ENCODE measurements around the gene ZDHHC5.
"Not testable (repeated sequence)": the region's sequence is repeated elsewhere in the genome, so short reads cannot be mapped to it uniquely, and the experiment has no call there.

Gene ZDHHC5

DNA sequence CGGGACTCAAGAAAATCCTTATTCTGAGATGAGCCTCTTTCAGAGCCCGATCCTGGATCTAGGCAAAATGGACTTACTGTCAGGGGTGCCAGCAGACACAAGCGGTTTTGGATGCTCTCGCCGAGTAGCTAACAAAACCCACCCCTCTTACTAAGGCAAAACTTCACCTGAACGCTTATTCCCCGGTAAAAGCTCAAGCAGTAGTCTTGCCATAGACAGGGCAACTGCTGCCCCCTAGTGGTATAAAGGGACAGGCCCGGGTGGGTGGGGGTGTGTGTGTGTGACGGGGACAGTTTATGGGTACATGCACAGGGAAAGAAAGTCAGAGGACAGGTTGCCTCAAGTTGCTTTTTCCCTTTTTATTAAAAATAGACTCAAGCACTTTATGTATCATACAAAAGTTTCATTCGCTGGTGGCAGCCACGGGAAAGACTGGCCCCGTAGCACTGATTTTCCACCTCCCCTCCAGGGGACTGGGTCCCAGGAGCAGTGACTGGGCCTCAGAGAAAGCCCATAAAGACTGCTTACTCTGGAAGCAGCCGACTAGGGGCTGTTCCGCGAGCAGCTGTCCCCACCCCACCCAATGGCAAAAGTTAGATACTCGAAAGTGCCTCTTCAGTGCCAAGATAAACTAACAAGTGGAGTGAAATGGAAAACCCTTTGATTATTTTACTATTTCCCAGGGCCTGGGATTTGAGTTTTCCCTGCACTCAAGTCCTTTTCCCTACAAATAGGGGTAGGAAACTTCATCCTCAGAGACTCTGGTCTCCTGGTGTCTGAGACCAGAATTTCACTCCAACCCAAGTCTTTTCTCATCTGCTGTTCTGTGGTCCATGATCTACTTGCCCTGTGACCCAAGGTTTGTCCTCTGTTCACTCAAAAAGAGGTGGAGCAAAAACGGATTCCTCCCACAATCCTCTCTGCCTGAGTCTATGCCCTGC lies 22.9 kb upstream of the ZDHHC5 start:
- peak; percentile 87 to 88 for DNase-seq

DNA sequence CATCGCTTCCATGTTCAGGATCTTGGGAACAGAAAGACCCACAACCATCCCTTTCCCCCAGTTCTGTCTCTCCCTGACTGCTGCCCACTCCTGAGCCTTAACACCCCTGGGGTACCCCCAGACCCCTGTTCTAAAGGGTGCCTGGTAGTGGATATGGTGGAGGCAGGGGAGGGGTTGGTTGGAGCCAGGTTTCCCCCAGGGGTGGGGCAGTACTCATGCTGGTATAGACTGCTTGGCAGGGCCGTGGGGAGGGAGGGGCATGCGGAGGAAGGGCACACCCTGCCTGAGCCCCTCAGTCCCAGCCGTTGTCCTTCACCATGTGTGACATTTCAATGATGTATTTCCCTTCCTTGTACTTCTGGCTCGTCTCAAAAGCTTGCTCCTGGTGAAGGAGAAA lies 22.2 kb upstream of the ZDHHC5 start:
- no peak for DNase-seq

DNA sequence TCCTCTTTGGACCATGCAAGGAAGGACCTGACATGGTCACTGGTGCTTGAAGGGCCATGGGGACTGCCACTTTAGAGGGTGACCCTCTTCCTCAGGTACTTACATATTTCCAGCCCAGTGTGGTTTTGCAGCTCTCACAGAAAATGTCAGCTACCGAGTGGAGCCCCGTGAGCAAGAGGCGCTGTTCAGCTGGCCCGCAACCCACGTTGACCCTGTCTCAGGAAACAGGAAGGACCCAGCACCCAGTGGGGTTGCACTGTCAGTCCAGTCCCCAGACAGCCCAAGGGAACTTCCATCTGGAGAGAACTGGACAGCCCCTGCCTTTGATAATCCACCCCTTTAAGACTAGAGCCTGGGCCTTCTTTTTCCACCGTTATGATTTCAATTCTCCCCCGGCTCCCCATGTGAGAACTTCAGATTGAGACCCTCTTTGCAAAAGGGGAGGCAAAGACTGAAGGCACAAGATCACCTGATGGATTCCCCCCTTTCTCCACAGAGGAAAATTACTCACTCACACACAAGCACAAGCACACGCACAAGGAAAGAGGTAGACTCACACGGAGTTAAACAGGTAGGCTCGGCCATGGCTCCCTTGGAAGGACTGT lies 21.6 kb upstream of the ZDHHC5 start:
- no peak for DNase-seq

DNA sequence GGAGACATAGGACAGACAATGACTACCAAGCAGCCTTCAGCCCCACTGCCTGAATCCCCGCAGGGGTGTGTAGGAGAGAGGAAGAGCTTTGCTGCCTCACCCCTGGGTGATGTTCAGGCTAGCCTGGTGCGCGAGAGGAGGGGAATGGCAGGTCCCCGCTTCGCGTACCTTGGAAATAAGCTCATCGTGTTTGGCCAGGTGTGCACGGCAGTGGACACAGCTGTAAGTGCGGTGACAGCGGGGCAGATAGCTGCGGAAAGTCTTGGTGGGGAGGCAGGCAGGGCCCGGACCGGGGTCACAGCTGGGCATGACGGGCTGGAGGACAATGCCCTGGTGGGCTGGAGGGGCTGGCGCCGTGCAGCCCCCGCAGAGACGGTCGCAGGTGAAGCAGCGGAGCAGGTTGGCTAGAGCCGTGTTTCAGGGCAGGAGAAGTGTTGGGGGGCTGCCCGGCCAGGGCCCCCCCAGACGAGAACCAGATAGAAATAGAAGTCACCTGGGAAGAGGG lies 21.1 kb upstream of the ZDHHC5 start:
- no peak for DNase-seq

DNA sequence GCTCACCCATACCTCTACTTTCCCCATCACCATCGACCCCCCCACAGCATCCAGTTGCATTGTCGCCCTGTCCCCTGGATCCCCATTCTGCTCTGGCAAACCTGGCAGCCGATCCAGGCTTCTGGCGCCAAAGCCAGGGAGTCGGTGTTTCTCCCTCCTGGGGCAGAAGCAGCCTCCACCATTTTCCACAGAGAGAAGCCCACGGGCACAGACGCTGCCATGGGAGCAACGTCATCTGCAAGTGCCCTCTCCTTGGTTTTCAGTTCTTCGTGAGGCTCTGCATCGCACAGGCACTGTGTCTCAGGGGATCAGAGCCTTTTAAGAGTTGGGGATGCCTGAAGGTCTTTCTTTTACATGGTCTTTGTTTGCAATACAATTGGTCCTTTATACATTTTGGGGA lies 20.5 kb upstream of the ZDHHC5 start:
- no peak for DNase-seq

DNA sequence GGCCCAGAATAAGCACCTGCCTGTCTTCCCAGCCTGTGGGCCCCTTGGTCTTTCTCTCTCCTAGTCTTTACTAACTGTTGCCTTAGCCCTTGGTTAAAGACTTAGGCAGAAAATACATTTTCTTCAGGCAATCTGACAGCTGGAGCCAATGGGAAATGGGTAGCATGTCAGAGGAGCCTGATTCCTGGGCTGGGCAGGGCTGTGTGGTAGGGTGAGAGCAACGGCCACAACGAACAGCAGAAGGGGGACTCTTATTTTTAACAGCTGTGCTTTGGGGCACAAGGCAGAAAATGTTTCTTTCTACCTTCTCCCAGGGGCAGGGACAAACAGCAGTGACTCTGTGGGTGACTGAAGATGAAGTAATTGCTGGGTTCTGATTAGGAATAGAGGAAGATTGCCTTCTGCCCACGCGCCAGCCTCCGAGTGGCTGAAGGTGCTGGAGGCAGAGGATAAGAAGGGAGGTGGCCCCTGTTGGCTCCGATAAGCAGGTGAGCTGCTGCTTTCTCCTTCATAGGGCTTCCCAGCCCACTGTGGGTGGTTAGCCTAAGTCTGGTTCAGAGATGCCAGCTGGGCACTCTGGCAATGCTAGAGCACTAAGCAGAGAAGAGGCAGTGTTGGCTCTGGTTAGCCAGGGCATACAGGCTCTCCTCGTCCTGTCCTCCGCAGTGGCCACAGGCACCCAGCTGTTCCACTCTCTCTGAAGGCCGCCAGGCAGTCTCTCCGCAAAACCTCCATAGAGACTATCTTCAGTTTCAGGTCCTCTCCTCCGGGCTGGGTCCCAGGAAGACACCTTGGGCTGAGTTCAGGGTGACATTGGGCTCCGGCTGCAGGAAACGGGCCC lies 19.7 kb upstream of the ZDHHC5 start:
- DNase-seq, result no peak

DNA sequence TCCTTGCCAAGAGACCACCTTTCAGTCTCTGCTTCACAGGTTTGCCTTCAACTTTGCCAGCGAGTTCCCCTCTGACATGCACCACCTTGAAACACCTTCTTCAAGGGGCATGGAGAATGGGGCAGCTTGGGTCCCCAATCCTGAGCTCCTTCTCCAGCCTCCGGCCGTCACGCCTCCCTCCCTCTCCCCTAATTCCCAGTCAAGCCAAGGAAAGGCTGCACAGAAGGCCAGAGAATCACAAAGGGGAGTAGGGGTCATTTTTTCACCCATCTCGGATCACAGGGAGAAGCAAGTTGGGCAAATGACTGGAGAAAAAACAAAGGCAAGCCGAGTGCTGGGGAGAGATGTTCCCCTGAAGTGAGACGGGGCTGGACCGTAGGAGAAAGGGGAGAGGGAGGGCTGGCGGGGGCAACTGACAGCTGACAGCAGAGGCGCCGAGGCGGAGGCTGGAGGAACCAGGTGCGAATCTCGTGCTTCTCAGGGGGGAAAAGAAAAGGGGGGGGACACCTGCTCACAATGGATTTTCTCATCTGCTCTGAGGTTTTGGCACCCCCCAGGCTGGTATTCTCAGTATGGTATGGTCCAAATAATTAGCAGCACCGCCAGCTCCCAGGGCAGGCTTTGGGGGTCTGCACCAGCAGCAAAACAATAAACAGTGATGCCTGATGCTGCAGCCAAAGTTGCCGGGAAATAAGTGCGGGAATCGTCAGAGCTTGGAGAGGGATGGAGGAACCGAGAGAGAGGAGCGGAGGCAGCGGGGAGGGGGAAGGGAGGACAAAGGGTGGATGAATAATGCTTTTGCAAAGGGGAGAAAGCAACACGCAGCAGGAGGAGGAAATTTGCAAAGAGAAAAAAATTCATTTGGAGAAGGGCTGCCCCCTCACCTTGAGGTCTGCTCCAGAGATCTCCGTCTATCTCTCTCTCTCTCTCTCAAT lies 18.8 kb upstream of the ZDHHC5 start:
- DNase-seq, result no peak

DNA sequence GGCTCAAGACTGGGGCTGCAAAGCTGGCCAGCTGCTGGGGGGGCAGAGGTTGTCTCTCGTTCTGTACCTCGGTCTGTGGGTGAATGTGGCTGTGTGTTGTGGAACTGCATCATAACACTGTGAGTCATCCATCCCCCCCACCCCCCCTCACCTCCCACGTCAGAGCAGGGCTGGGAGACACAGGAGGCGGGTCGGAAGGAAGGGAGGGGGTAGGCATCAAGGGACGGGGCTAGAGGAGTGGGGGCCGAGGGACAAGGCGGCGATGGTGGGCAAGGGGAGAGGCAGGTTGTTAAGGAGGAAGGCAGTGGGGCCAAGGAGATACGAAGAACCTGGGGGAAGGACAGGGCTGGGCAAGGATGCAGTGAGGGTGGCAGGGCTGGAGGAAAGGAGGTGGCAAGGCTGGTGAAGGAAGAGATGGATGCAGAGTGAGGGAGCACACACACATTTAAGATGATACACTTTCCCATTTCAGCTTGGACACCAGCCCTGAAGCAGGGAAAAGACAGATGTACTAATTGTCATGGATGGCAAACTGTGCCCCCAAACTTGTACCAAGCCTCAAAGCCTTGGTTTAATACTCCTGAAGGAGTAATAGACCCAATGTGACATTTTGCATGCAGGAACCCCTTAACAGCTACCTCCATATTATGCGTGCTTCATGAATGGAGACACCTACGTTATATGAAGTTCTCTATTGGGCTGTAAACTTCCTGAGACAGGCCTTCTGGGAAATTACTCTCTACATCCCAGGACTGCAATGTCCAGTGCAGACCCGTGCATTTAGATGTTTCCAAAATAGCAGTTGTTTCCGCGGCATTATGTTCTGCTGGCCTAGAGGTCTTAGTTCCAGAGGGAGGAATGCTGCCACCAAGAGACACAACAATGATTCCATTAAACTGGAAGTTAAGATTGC lies 17.8 kb upstream of the ZDHHC5 start, which contains the start of gene YPEL4:
Gene YPEL4 (minus strand): TSS at position 87 of the 913 bp plus-strand sequence. CDS start 2,805 bp downstream, outside the sequence.
- DNase-seq, result peak; percentile 54 to 63

DNA sequence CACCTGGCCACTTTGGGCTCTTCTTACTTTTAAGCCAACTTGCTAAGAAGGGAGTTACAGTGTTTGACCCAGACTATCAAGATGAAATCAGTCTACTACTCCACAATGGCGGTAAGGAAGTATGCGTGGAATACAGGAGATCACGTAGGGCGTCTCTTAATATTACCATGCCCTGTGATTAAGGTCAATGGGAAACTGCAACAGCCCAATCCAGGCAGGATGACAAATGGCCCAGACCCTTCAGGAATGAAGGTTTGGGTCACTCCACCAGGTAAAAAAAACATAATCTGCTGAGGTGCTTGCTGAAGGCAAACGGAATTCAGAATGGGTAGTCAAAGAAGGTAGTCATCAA lies 17.2 kb upstream of the ZDHHC5 start:
- no peak for DNase-seq

DNA sequence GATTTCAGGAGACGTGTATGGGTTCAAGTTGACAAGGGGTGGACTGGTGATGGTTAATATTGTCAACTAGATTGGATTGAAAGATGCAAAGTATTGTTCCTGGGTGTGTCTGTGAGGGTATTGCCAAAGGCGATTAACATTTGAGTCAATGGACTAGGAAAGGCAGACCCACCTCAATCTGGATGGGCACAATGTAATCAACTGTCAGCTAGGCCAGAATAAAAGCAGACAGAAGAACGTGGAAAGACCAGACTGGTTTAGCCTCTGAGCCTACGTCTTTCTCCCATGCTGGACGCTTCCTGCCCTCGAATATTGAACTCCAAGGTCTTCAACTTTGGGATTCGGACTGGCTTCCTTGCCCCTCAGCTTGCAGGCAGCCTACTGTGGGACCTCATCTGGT lies 16.5 kb upstream of the ZDHHC5 start:
- no peak for DNase-seq

DNA sequence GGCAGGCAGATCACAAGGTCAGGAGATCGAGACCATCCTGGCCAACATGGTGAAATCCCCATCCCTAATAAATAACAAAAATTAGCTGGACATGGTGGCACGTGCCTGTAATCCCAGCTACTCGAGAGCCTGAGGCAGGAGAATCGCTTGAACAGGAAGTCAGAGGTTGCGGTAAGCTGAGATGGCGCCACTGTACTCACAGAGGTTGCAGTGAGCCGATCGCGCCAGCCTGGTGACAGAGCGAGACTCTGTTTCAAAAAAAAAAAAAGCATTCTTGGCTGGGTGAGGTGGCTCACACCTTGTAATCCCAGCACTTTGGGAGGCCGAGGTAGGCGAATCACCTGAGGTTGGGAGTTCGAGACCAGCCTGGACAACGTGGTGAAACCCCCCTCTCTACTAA lies 15.7 kb upstream of the ZDHHC5 start:
- DNase-seq, result not testable (repeated sequence)

DNA sequence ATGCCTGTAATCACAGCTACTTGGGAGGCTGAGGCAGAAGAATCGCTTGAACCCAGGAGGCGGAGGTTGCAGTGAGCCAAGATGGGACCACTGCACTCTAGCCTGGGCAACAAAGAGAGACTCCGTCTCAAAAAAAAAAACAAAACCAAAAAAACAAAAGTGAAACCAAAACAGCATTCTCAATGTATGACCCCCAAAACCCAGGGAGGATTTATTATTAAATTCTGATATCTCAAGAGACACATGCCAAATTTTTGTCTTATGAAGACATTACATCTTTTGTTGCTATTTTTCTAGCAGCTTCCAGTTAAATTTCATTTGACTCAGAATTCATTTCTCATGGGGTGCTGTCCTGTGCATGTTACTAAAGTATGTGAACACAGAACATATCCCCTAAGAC lies 15.3 kb upstream of the ZDHHC5 start:
- DNase-seq, result no peak

DNA sequence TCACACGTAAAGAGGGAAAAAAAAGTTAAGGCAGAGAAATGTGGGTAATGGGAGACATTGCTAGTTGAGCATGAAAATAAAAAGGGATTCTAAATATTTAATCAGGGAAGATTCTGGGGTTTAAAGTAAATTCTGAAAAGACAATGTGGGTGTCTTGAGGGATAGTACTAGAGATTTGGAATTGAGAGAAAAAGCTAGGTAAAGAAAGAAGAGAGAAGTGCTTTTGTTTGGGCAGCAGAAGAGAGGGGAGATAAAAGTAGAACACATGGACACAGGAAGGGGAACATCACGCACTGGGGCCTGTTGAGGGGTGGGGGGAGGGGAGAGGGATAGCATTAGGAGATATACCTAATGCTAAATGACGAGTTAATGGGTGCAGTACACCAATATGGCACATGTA lies 14.8 kb upstream of the ZDHHC5 start:
- no peak for DNase-seq

DNA sequence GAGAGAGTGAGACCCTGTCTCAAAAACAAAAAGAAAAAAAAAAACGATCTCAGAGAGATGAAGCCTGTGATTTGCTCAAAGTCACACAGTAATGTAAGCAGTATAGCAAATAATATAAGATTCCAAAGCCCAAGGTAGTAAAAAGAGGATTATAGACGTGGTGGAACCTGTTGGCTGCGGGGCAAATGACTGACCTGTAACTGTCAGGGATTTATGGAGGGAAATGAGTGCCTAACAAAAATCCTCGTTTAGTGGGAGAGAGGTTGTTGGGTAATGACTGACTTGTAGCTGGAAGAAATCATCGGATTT lies 11.1 kb upstream of the ZDHHC5 start:
- DNase-seq, result no peak

DNA sequence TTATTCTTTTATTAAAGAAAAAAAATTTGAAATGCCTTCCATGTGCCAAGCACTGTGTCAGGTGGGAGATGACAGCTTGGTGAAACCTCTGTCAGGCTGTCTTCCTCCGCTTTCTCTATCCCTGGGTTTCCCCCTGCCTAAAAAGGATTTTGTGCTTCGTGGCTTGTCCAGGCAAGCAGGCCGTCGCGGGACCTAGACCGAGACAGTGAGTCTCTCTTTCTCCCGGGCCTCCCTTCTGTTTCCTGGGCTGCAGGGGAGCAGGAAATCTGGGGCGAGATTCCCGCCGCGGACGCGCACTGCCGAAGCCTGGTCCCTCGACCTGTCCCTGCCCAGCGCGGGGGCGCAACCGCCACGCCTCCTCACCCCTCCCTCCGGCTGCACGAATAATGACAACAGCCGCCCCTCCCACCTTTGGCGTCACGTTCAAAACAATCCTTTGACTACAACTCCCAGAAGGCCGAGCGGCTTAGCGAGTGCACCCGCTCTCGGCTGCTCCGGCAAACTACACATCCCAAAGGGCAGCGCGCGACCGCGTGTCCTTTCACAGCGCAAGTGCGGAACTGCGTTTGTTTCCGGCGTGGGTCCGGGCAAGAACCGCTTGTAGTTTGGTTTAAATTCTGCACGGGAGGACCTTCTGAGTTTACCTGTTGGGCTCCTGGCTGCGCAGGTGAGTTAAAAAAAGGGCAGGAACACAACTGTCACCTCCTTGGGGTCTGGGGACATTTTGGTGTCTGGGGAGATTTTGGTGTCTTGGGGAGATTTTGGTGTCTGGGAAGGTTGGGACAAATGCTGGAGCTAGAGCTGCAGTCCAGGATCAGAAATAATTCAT lies 10.5 kb upstream of the ZDHHC5 start, which contains the start of gene CLP1:
Gene CLP1 (plus strand): TSS at position 569 of the 829 bp plus-strand sequence. CDS start 1,715 bp downstream, outside the sequence.
- peak; percentile 99 for DNase-seq

DNA sequence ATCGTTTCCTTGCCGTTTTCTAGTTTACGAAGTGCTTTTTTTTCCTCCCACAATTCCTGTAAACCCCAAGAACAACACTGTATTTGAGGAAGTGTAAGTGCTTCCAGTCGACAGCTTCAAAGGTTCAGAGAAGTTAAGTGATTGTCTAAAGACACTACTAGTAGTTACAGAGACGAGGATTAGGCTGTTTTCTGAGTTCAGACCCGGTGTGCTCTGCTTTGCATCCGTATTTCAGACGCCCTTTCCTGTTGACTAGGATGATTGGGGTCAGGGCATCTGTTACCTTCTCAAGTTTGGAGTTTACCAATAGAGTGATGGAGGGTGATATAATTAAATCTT lies 9.9 kb upstream of the ZDHHC5 start:
- DNase-seq, result no peak

DNA sequence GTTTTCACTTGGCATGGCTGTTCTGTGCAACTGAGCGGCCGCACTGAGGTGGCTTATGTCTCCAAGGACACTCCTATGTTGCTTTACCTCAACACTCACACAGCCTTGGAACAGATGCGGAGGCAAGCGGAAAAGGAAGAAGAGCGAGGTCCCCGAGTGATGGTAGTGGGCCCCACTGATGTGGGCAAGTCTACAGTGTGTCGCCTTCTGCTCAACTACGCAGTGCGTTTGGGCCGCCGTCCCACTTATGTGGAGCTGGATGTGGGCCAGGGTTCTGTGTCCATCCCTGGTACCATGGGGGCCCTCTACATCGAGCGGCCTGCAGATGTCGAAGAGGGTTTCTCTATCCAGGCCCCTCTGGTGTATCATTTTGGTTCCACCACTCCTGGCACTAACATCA lies 8.2 kb upstream of the ZDHHC5 start:
- no peak for DNase-seq

DNA sequence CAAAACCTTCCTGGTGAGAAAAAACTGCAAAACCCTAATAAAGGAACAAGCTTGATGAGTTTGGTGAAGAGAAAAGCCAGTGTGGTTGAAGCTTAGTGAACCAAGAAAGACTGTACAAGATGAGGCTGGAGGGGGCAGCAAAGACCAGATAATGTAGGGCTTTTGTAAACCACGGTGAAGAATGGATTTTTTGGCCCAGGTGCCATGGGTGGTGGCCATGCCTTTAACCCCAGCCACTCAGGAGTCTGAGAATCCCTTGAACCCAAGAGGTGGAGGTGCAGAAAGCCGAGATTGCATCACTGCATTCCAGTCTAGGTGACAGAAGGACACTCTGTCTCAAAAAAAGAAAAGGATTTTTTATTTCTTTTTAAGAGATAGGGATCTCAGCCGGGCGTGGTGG lies 5.0 kb upstream of the ZDHHC5 start:
- DNase-seq, result no peak

DNA sequence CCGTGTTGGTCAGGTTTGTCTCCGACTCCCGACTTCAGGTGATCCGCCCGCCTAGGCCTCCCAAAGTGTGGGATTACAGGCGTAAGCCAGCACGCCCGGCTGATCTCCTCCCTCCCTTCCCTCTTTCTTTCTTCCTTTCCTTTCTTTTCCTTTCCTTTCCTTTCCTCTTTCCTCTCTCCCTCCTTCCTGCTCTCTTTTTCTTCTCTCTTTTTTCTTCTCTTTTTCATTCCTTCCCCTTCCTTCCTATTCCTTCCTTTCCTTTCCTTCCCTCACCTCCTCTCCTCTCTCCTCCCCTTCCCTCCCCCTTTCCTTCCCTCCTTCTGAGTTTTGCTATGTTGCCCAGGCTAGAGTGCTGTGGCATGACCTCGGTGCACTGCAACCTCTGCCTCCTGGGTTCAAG lies 3.9 kb upstream of the ZDHHC5 start:
- no peak for DNase-seq

DNA sequence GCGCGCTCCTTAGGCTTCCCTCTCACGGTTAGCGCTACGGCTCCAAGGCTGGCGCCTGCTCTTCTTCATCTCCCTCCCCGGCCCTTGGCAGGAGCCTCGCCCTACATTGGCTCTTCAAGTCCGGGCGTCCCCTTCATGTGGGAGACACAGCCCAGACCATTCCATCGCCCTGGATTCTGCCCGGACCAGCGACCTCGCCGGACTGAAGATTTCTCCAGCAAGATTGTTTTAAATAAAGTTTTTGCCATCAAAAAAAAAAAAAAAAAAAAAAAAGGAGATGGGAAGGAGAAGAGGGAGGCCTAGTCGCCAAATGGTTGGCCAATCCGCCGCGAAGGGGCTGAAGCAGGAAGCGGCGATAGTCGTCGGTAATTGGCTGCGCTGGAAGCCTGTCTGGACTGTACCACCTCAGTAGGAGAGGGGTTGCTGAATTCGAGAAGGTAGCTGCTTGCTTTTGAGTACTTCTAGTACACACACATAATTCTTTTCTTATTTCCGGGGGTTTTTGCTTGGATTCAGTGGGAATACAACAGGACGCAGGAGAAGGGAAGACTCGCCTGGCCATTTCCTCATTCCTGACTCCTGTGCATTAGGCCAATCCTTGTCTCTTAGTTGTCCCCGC lies 688 bp upstream of the ZDHHC5 start:
- DNase-seq, result peak; percentile 87 to 92
